OCI-LY7 (cell line): ENCODE results near the gene MESD. TPM values are rescaled to one million over a fixed set of nuclear protein-coding genes. Genes with fewer than 3 reads are reported as not detected.

Experiments
- BruUV-seq: library from RNA; stranded (reverse); fragments of 400-500 nt; replicated peaks from 2 replicates; lab custom pipeline; 2021; lab: Mats Ljungman, UMichigan
- CTCF ChIA-PET: fragments of 300-600 bp; sonication (Branson Sonifier 250); formaldehyde crosslinking; loops from one replicate; lab custom pipeline; 2022; ENCODE audit warnings: antibody characterized with exemption; ENCODE audit not compliant: unreplicated experiment; lab: Charles Lee
- POLR2A ChIA-PET: fragments of 300-600 bp; sonication (Branson Sonifier 250); formaldehyde crosslinking; loops from one replicate; lab custom pipeline; 2022; ENCODE audit warnings: antibody characterized with exemption; lab: Charles Lee
- DNase-seq: peaks from one replicate; pipeline ENCODE4 v3.0.0-alpha.2; 2015; ENCODE audit warnings: low spot score
- H2AFZ ChIP-seq: fragments of 200-600 bp; sonication (generic), shearing (Covaris generic); 2 replicates; pipeline ENCODE4 v1.6.1; 2014; ENCODE audit warnings: mild to moderate bottlenecking, antibody characterized with exemption, low read length, moderate library complexity
- H3K27ac ChIP-seq: fragments of 200-600 bp; sonication (generic); 2 replicates; pipeline ENCODE4 v1.5.1; 2014; ENCODE audit warnings: mixed run types, low read depth, mild to moderate bottlenecking, moderate library complexity, low read length, inconsistent platforms; ENCODE audit not compliant: poor library complexity, severe bottlenecking
- H3K36me3 ChIP-seq: fragments of 200-600 bp; sonication (generic); 2 replicates; pipeline ENCODE4 v1.6.1; 2014; ENCODE audit warnings: mild to moderate bottlenecking, antibody characterized with exemption, low read length, moderate library complexity, mixed read lengths; ENCODE audit not compliant: insufficient read depth
- H3K4me1 ChIP-seq: fragments of 200-600 bp; sonication (generic); 2 replicates; pipeline ENCODE4 v1.5.1; 2014; ENCODE audit warnings: mild to moderate bottlenecking, low read length; ENCODE audit not compliant: insufficient read depth, poor library complexity, severe bottlenecking
- H3K4me2 ChIP-seq: fragments of 200-600 bp; sonication (generic); 2 replicates; pipeline ENCODE4 v1.6.1; 2014; ENCODE audit warnings: mild to moderate bottlenecking, low read length
- H3K4me3 ChIP-seq: fragments of 200-600 bp; sonication (generic); 2 replicates; pipeline ENCODE4 v1.5.1; 2014; ENCODE audit warnings: mild to moderate bottlenecking, low read depth, low read length; ENCODE audit not compliant: poor library complexity, severe bottlenecking
- H3K79me2 ChIP-seq: fragments of 200-600 bp; sonication (generic); 2 replicates; pipeline ENCODE4 v1.6.1; 2016; ENCODE audit warnings: low read depth, mild to moderate bottlenecking, low read length, moderate library complexity, mixed read lengths; ENCODE audit not compliant: insufficient read depth
- H3K9me2 ChIP-seq: fragments of 200-600 bp; sonication (generic); 2 replicates; pipeline ENCODE4 v1.6.1; 2016; ENCODE audit warnings: mild to moderate bottlenecking, low read length, mixed read lengths; ENCODE audit not compliant: insufficient read depth
- H3K9me3 ChIP-seq: fragments of 200-600 bp; sonication (generic); 2 replicates; pipeline ENCODE4 v1.6.1; 2014; ENCODE audit warnings: mild to moderate bottlenecking, mixed run types, low read length, mixed read lengths
- H4K20me1 ChIP-seq: fragments of 200-600 bp; sonication (generic); 2 replicates; pipeline ENCODE4 v1.6.1; 2014; ENCODE audit warnings: mild to moderate bottlenecking, antibody characterized with exemption, low read length, moderate library complexity, mixed read lengths; ENCODE audit not compliant: insufficient read depth
- CTCF ChIP-seq: fragments of 200-600 bp; sonication (generic); conservative IDR thresholded peaks from 2 replicates; pipeline ENCODE4 v1.5.1; 2014; ENCODE audit warnings: mild to moderate bottlenecking, antibody characterized with exemption, low read length, moderate library complexity, mixed read lengths
- EZH2phosphoT487 ChIP-seq: fragments of 200-600 bp; sonication (generic); IDR thresholded peaks from 2 replicates; pipeline ENCODE4 v1.6.1; 2018; ENCODE audit warnings: low read depth, borderline replicate concordance, mild to moderate bottlenecking, mixed run types, antibody characterized with exemption, low read length, moderate library complexity, mixed read lengths
- intact Hi-C: fragments of 100-400 bp; cut with micrococcal nuclease; formaldehyde crosslinking; loops from one replicate; pipeline ENCODE4 v1.10.0; 2022; ENCODE audit not compliant: unreplicated experiment
- microRNA-seq: library from miRNA; unstranded; fragments of <30 nt; microRNA quantifications from one replicate; pipeline ENCODE4 v1.2.0, GENCODE V29; 2022; ENCODE audit warnings: borderline replicate concordance
- small RNA-seq: library from RNA; depleted of rRNA; stranded (forward); fragments of <200 nt; gene quantifications from one replicate; pipeline ENCODE3, GENCODE V24; 2014
- total RNA-seq, 2 experiments: library from RNA; depleted of rRNA in 1 of 2; stranded (reverse); fragments of >200 nt in 1 of 2; shearing (Covaris generic) in 1 of 2; gene quantifications; 2 replicates each; pipeline ENCODE4 v1.2.3, GENCODE V29; 2014 to 2022

MESD gene
- total RNA-seq, 2 experiments from 2014 or later, result 17.3 to 27.7 TPM

- Histone ChIP-seq H4K20me1 (no peaks in the 10 kb centered on the region), H3K9me2 (no peaks in the 10 kb centered on the region), H2AFZ (no peak overlapping the region), H3K4me2 (no peak overlapping the region), H3K4me1 (no peaks in the 10 kb centered on the region), H3K9me3 (peaks cover 4% of the 10 kb centered on the region; the same call in 1 of the 2 replicates), H3K36me3 (no peaks in the 10 kb centered on the region), H3K79me2 (no peaks in the 10 kb centered on the region), H3K27ac (no peak overlapping the region), H3K4me3 (no peak overlapping the region)
- no TSS peak for BruUV-seq
- DNase-seq, result no peak
- intact Hi-C loops, result no loop called here
- POLR2A ChIA-PET, result interaction anchor here (1.2 kb wide), 1 partner anchor 71 kb away, joined by 3 read pairs; no protein-coding TSS in a partner anchor
- no peak for TF ChIP-seq EZH2phosphoT487
- TF ChIP-seq CTCF, result no peak
- CTCF ChIA-PET, result no interaction called here
These were observed 91.6 kb downstream of the MESD start for GRCh38 chr15:80898040-80898439.

Small RNA genes lying within 50 kb of the gene (microRNA-seq; reads per million reads assigned to microRNA genes)
- not detected for gene MIR4514

Small RNA genes lying within 50 kb of the gene (small RNA-seq; reads per million reads assigned to genes)
- gene MIR4514, result not detected

Other genes starting within 250 kb of the MESD start
- not detected in 2 replicates for gene CEMIP, start 210.4 kb downstream of the MESD start, total RNA-seq (2014; rRNA removed; shearing (Covaris generic))
- not detected in 2 replicates for gene CEMIP, start 210.4 kb downstream of the MESD start, total RNA-seq (2022)
- 17.0 and 19.9 TPM in 2 replicates for gene TLNRD1, start 11.1 kb upstream of the MESD start, total RNA-seq (2014; rRNA removed; shearing (Covaris generic))
- gene TLNRD1, start 11.1 kb upstream of the MESD start, total RNA-seq (2022), result 17.4 and 17.5 TPM in 2 replicates
- gene CFAP161, start 144.5 kb upstream of the MESD start, total RNA-seq (2014; rRNA removed; shearing (Covaris generic)), result not detected in 2 replicates
- gene CFAP161, start 144.5 kb upstream of the MESD start, total RNA-seq (2022), result not detected in 2 replicates
- gene IL16, start 207.1 kb upstream of the MESD start, total RNA-seq (2014; rRNA removed; shearing (Covaris generic)), result 58.9 and 81.3 TPM in 2 replicates
- gene IL16, start 207.1 kb upstream of the MESD start, total RNA-seq (2022), result 76.0 and 85.1 TPM in 2 replicates